Measurements from ENCODE around the gene PEX14. TPM values are rescaled to one million over a fixed set of nuclear protein-coding genes. Genes with fewer than 3 reads are reported as not detected.
A peak's percentile ranks its signal among the peaks of the same experiment; 100 is the strongest.

The PEX14 gene
- total and polyA plus RNA-seq, 2 experiments from 2014 or later = 17.6 to 19.6 TPM

DNA sequence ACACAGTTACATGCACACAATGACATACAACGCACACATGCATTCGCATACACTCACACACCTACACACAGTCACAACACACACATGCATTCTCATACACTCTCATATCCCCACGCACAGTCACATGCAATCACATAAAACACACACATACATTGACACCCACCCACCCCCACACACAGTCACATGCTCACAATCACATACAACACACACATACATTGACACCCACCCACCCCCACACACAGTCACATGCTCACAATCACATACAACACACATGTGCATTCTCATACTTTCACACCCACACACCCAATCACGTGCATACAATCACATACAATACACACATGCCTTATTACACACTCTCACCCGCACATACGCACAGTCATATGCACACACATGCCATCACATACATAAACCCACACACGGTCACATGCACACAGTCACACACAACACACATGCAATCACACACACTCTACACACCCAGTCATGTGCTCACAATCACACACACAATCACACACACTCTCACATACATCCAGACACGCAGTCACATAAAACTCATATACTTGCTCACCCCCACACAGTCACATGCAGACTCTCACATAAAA is 187.4 kb downstream of the PEX14 start (continued):
- TF ChIP-seq, protein P1, sequence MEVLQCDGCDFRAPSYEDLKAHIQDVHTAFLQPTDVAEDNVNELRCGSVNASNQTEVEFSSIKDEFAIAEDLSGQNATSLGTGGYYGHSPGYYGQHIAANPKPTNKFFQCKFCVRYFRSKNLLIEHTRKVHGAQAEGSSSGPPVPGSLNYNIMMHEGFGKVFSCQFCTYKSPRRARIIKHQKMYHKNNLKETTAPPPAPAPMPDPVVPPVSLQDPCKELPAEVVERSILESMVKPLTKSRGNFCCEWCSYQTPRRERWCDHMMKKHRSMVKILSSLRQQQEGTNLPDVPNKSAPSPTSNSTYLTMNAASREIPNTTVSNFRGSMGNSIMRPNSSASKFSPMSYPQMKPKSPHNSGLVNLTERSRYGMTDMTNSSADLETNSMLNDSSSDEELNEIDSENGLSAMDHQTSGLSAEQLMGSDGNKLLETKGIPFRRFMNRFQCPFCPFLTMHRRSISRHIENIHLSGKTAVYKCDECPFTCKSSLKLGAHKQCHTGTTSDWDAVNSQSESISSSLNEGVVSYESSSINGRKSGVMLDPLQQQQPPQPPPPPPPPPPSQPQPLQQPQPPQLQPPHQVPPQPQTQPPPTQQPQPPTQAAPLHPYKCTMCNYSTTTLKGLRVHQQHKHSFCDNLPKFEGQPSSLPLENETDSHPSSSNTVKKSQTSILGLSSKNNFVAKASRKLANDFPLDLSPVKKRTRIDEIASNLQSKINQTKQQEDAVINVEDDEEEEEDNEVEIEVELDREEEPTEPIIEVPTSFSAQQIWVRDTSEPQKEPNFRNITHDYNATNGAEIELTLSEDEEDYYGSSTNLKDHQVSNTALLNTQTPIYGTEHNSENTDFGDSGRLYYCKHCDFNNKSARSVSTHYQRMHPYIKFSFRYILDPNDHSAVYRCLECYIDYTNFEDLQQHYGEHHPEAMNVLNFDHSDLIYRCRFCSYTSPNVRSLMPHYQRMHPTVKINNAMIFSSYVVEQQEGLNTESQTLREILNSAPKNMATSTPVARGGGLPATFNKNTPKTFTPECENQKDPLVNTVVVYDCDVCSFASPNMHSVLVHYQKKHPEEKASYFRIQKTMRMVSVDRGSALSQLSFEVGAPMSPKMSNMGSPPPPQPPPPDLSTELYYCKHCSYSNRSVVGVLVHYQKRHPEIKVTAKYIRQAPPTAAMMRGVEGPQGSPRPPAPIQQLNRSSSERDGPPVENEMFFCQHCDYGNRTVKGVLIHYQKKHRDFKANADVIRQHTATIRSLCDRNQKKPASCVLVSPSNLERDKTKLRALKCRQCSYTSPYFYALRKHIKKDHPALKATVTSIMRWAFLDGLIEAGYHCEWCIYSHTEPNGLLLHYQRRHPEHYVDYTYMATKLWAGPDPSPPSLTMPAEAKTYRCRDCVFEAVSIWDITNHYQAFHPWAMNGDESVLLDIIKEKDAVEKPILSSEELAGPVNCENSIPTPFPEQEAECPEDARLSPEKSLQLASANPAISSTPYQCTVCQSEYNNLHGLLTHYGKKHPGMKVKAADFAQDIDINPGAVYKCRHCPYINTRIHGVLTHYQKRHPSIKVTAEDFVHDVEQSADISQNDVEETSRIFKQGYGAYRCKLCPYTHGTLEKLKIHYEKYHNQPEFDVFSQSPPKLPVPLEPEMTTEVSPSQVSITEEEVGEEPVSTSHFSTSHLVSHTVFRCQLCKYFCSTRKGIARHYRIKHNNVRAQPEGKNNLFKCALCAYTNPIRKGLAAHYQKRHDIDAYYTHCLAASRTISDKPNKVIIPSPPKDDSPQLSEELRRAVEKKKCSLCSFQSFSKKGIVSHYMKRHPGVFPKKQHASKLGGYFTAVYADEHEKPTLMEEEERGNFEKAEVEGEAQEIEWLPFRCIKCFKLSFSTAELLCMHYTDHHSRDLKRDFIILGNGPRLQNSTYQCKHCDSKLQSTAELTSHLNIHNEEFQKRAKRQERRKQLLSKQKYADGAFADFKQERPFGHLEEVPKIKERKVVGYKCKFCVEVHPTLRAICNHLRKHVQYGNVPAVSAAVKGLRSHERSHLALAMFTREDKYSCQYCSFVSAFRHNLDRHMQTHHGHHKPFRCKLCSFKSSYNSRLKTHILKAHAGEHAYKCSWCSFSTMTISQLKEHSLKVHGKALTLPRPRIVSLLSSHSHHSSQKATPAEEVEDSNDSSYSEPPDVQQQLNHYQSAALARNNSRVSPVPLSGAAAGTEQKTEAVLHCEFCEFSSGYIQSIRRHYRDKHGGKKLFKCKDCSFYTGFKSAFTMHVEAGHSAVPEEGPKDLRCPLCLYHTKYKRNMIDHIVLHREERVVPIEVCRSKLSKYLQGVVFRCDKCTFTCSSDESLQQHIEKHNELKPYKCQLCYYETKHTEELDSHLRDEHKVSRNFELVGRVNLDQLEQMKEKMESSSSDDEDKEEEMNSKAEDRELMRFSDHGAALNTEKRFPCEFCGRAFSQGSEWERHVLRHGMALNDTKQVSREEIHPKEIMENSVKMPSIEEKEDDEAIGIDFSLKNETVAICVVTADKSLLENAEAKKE (CRISPR knock-in tag; IDR thresholded peaks at IDR 0.05) = no peak
- TF ChIP-seq STAT1 (IDR thresholded peaks at IDR 0.05; ENCODE audit: unreplicated experiment) = no peak
- TF ChIP-seq JUNB (IDR thresholded peaks at IDR 0.05; ENCODE audit: unreplicated experiment) = no peak

GRCh38 chr1:10662824-10663677 is 188.3 kb downstream of the PEX14 start:
- no peak for ATAC-seq
- 0 out of 2 replicates have a peak overlapping the region, but pooled peaks have one; percentile 69 for H3K27ac ChIP-seq (ENCODE audit: low read depth)
- H3F3A ChIP-seq (replicated peaks; ENCODE audit: low read depth) = peaks cover 7% of the 10 kb centered on the region
- H3K36me3 ChIP-seq (ENCODE audit: insufficient read depth) = no peaks in the 10 kb centered on the region
- peaks cover 17% of the 10 kb centered on the region for H3K4me1 Mint-ChIP-seq
- H3K4me2 ChIP-seq = no peak overlapping the region
- DNase-seq (ENCODE audit: low spot score) = no peak
- H3K9me2 ChIP-seq (ENCODE audit: insufficient read depth) = no peaks in the 10 kb centered on the region
- no peak overlapping the region for H3K27ac Mint-ChIP-seq
- H3K4me3 Mint-ChIP-seq = no peak overlapping the region
- no peaks in the 10 kb centered on the region for H3K9me3 Mint-ChIP-seq
- no peaks in the 10 kb centered on the region for H4K20me1 ChIP-seq (replicated peaks; ENCODE audit: insufficient read depth)
- H3K27me3 ChIP-seq (ENCODE audit: insufficient read depth) = no peaks in the 10 kb centered on the region
- H3K27me3 Mint-ChIP-seq (ENCODE audit: insufficient read depth, low read depth, poor library complexity) = peaks cover 5% of the 10 kb centered on the region
- H3K4me3 ChIP-seq = no peak overlapping the region
- H2AFZ ChIP-seq = no peak overlapping the region
- H3K79me2 ChIP-seq (replicated peaks; ENCODE audit: insufficient read depth) = no peaks in the 10 kb centered on the region
- no peaks in the 10 kb centered on the region for H3K4me1 ChIP-seq (ENCODE audit: insufficient read depth)
- no peaks in the 10 kb centered on the region for H3K36me3 Mint-ChIP-seq (ENCODE audit: low read depth)
- TF ChIP-seq CREB1 (CRISPR knock-in tag; IDR thresholded peaks at IDR 0.05; ENCODE audit: low read depth) (no peak), NANOG (IDR thresholded peaks at IDR 0.05; ENCODE audit: borderline replicate concordance) (no peak), JUNB (IDR thresholded peaks at IDR 0.05; ENCODE audit: unreplicated experiment) (no peak), STAT1 (IDR thresholded peaks at IDR 0.05; ENCODE audit: unreplicated experiment) (no peak), ZNF331 (CRISPR knock-in tag; IDR thresholded peaks at IDR 0.05; ENCODE audit: low read depth) (no peak), REST (IDR thresholded peaks at IDR 0.05; ENCODE audit: unreplicated experiment) (no peak), EZH2 (IDR thresholded peaks at IDR 0.05; ENCODE audit: low read depth, unreplicated experiment) (no peak), ZNF114 (CRISPR knock-in tag; IDR thresholded peaks at IDR 0.05) (no peak), EZH2phosphoT487 (IDR thresholded peaks at IDR 0.05; ENCODE audit: unreplicated experiment) (no peak), POLR2AphosphoS5 (IDR thresholded peaks at IDR 0.05; ENCODE audit: low read depth) (no peak)
- TF ChIP-seq, protein P2, sequence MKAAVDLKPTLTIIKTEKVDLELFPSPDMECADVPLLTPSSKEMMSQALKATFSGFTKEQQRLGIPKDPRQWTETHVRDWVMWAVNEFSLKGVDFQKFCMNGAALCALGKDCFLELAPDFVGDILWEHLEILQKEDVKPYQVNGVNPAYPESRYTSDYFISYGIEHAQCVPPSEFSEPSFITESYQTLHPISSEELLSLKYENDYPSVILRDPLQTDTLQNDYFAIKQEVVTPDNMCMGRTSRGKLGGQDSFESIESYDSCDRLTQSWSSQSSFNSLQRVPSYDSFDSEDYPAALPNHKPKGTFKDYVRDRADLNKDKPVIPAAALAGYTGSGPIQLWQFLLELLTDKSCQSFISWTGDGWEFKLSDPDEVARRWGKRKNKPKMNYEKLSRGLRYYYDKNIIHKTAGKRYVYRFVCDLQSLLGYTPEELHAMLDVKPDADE (IDR thresholded peaks at IDR 0.05) = no peak

All from GM23338 (cell line).